GM12865 (cell line): Measurements from ENCODE around the gene DYNC1I1.

Experiments
- DNase-seq: peaks from one replicate; pipeline ENCODE4 v3.0.0; 2010; ENCODE audit warnings: low read depth
- H3K4me3 ChIP-seq: 2 replicates; pipeline ENCODE4 v1.5.1; 2011; ENCODE audit warnings: mild to moderate bottlenecking, low read depth, low read length, control low read depth
- TF ChIP-seq, protein P1 (sequence below): IDR thresholded peaks from 2 replicates; pipeline ENCODE4 v1.5.1; 2011; ENCODE audit warnings: low read length, control low read depth, low read depth, inconsistent platforms; ENCODE audit not compliant: insufficient read depth; ENCODE audit errors: missing control alignments

Gene DYNC1I1

DNA sequence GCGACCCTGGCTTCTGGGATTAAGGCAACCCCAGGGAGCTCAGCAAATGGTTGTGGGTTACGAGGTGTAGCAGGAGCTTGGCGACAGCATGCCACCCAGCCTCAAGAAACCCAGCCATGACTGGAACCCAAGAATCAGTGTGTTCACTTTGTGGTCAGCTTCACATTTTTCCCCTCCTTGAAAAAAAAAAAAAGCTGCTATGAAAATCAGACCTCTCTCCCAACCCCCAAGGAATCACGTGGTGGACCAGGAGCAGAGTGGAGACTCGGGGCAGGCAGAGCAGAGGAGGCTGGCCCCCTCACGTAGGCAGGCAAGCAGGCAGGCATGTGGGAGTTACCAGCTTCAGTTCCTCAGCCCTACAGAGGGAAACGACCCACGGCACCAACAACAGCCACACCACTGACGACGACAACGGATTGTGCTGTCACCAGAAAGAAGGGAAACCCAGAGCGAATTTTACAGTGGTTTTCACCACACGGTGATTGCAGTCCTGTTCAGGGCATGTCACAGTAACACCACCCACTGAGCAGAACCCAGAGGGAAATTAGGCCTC is 346.2 kb downstream of the DYNC1I1 start:
- no peak for DNase-seq
- H3K4me3 ChIP-seq = no peak overlapping the region
- TF ChIP-seq, protein P1, sequence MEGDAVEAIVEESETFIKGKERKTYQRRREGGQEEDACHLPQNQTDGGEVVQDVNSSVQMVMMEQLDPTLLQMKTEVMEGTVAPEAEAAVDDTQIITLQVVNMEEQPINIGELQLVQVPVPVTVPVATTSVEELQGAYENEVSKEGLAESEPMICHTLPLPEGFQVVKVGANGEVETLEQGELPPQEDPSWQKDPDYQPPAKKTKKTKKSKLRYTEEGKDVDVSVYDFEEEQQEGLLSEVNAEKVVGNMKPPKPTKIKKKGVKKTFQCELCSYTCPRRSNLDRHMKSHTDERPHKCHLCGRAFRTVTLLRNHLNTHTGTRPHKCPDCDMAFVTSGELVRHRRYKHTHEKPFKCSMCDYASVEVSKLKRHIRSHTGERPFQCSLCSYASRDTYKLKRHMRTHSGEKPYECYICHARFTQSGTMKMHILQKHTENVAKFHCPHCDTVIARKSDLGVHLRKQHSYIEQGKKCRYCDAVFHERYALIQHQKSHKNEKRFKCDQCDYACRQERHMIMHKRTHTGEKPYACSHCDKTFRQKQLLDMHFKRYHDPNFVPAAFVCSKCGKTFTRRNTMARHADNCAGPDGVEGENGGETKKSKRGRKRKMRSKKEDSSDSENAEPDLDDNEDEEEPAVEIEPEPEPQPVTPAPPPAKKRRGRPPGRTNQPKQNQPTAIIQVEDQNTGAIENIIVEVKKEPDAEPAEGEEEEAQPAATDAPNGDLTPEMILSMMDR = no peak

DNA sequence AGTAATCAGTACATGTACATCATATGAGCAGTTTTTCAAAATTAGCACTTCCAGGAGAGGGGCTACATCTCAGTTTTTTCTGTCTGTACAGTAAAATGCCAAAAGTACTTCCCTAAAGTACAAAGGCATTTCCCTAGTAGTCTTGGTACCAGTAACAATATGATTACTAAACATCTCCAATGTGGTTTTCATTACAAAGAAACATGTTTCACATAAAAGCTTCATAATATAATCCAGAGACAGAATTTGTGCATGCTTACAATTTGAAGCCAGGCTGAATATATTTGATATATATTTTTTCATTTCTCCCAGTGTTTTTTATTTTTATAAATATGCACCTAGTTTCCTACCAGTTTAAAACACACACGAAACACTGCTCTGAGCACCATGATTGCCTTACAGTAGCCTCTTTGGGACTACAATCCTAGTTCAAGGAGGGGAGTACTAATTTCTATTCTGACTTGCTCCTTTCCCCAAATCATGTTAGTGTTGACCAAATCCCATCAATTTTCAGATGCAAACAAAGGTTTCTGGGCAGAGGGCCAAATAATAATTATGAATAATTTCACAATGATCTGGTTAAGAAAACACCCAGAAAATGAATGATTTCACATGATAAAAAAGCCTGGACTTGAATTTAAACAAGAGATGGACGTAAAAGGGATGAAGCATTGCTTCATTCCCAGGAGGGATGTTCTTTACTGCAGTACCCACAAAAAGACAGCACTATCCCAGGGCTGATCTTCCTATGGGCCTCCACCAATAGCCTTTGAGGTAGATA is 348.3 kb downstream of the DYNC1I1 start:
- H3K4me3 ChIP-seq = no peak overlapping the region
- TF ChIP-seq, protein P1 = no peak
- no peak for DNase-seq

DNA sequence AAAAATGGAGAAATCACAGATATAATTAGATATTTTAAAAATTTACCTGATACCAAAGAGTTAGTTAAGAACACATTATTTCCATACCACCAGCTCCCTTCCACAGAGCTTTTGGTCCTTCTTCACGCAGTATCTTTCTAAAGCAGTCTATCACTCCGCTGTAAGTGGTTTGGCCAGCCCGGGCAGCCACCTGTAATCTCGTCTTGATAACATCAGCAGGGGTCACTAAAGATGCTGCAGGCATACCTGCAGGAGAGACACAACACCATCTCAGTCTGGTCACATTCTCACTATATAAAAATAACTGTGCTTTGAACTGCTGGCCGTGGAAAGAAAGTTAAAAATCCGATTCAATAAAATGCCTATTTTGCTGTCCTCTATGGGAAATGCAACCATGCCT is 349.4 kb downstream of the DYNC1I1 start:
- DNase-seq = no peak
- no peak overlapping the region for H3K4me3 ChIP-seq
- TF ChIP-seq, protein P1 = no peak

DNA sequence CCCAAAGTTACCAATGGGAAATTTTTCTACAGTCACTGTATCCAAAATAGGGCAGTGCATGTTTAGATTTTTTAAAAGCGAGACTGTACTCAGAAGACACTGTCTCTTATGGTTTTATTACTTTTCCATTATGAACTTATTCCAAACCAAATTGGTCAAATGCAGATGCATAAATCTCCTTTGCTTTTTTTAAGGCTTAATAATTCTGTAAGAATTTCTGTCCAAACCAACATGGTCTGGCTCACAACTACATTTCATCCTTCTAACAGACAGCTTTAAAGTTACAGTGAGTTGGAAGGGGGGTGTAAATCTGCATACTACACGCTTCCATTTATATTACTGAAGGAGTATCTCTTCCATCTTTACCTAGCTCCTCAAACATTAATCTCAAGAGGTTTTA is 350.4 kb downstream of the DYNC1I1 start:
- DNase-seq = no peak
- no peak overlapping the region for H3K4me3 ChIP-seq
- TF ChIP-seq, protein P1 = no peak

DNA sequence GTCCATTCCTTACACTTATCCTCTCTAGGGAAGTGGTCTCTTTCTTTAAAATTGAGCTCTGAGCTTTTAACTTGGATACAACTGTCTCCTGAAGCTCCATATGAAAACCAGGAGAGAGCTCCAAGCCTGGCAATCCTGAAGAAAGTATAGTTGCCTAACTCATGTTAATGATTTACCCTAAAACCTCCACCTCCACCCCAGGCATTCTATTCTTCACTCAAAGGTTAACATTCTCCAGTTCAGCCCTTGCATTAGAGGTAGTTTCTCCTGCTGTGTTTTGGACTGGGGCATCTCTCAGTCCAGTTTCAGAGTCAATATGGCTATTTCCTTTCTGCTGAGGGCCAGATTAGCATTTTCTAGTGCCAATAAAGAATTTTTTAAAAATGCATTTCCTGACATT is 354.0 kb downstream of the DYNC1I1 start:
- TF ChIP-seq, protein P1 = no peak
- DNase-seq = no peak
- no peak overlapping the region for H3K4me3 ChIP-seq

DNA sequence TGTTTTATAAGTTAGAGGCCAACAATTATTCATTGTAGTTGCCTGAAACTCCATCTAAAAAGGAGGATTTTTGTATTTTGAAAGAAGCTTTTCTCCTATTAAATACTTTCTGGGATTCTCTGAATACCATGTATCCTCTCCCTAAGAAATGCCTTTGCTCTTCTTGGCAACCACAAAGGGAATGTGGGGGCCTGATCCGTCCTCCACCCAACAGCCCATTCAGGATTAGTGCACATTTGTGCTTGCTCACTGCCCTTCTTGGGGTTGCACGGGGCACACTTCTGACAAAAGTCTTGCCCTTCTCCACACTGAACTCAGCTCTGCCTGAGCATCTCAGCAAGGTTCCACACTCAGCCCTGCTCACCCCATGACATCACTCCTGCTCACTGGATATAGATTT is 355.4 kb downstream of the DYNC1I1 start:
- TF ChIP-seq, protein P1 = no peak
- no peak overlapping the region for H3K4me3 ChIP-seq

More for the DNA sequence above, 355.4 kb downstream of the DYNC1I1 start:
- no peak for DNase-seq
